GM21381 (cell line): Measurements from ENCODE around the gene AWAT2.
"Not testable (repeated sequence)": the region's sequence is repeated elsewhere in the genome, so short reads cannot be mapped to it uniquely, and the experiment has no call there.

Experiments
- ATAC-seq: cut with Tn5 transposase; IDR thresholded peaks from one replicate; pipeline ENCODE4 v1.9.1; 2021; ENCODE audit warnings: mild to moderate bottlenecking, moderate library complexity; ENCODE audit not compliant: unreplicated experiment

The AWAT2 gene

DNA sequence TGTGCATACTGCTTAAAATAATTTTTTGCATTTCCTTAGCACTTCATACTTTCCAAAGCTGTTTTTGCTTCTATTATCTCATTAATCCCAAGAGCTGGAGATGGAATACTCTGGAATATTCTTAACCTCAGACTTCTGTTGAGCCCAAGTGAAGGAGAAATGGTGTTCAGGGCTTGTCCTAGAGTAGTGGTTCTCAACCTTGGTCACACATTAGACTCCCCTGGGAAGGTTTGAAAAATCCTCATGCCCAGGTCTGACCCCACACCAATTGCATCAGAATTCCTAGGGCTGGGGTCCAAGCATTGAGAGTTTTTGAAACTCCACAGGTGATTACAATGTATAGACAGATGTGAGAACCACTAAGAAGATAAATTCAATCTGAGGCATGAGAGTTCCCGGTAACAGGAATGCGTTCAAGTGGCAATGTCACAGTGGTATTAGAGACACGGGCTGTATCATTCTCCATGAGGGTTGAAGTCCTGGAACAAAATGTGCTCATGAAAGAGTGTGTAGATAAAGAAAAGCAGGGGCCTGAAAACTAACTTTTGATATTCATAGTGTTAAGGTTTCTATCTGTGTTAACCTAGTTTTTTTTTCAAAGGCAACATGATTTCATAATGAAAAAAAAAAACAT, 47.9 kb downstream of the AWAT2 start:
- ATAC-seq: no peak

- no peak for ATAC-seq
These were observed 48.5 kb downstream of the AWAT2 start for GRCh38 chrX:70001269-70001668.

DNA sequence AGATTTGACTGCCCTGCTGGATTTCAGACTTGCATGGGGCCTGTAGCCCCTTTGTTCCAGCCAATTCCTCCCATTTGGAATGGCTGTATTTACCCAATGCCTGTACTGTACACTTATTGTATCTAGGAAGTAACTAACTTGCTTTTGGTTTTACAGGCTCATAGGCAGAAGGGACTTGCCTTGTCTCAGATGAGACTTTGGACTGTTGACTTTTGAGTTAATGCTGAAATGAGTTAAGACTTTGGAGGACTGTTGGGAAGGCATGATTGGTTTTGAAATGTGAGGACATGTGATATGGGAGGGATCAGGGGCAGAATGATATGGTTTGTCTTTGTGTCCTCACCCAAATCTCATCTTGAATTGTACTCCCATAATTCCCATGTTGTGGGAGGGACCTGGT, 51.4 kb downstream of the AWAT2 start:
- not testable (repeated sequence) for ATAC-seq

DNA sequence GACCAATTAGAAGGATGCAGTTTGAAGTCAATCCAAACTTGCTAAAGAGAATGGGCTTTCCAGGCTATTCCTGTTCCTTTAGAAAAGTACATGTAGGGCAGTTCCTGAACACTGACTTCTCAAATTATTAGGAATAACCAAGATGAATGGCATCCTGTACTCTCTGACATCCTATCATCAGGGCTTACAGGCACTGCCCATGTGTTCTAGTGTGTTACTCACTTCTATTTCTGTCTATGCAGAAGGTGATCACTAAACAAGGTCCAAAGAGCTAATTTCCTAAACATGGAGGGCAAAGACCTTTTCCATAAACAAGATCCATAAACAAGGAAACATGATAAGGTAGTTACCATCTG, 53.6 kb downstream of the AWAT2 start:
- ATAC-seq: no peak

- no peak for ATAC-seq
These were observed 54.2 kb downstream of the AWAT2 start for GRCh38 chrX:69995362-69996112.

DNA sequence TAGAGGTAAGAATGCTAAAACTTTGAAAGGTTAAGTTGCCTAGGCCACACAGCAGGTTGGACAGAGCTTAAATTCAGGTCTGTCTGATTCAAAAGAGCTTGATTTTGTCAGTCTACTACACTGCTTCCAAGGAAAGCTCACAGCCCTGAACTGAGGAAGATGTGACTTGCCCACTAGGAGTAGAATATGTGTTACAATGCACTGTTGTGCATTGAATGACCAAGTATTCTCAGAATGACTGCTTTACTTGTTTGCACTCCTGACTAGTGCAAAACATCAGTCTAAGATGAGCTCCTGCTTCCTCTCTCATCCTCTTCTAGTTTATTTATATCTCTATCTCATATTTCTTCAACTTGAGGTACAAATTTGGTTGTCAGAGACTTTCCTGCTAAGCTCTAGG, 56.2 kb downstream of the AWAT2 start:
- ATAC-seq: no peak

GRCh38 chrX:69991685-69992084, 58.1 kb downstream of the AWAT2 start:
- no peak for ATAC-seq
